Muscle of leg (tissue), 11 donors: ENCODE data around the gene SKAP1. TPM values are rescaled to one million over a fixed set of nuclear protein-coding genes. Genes with fewer than 3 reads are reported as not detected.
"Not testable (repeated sequence)": the region's sequence is repeated elsewhere in the genome, so short reads cannot be mapped to it uniquely, and the experiment has no call there.

Experiments used
- DNase-seq: peaks from one replicate; pipeline ENCODE4 v3.0.0; 2013
- H3K27ac ChIP-seq: one replicate; pipeline ENCODE4 v1.5.1; 2013; ENCODE audit warnings: mild to moderate bottlenecking, low read length, control low read depth
- H3K27me3 ChIP-seq: one replicate; pipeline ENCODE4 v1.6.1; 2013; ENCODE audit warnings: low read length; ENCODE audit not compliant: control insufficient read depth, insufficient read depth
- H3K36me3 ChIP-seq: one replicate; pipeline ENCODE4 v1.6.1; 2013; ENCODE audit warnings: low read length; ENCODE audit not compliant: control insufficient read depth, insufficient read depth
- H3K4me1 ChIP-seq: one replicate; pipeline ENCODE4 v1.6.1; 2013; ENCODE audit warnings: low read length; ENCODE audit not compliant: control insufficient read depth, insufficient read depth
- H3K4me3 ChIP-seq: one replicate; pipeline ENCODE4 v1.5.1; 2013; ENCODE audit warnings: low read length, control low read depth
- H3K9me3 ChIP-seq: replicated peaks from 2 replicates; pipeline ENCODE4 v1.6.1; 2013; ENCODE audit warnings: low read depth, low read length; ENCODE audit not compliant: control insufficient read depth
- WGBS: methylation state at CpG from one replicate; pipeline ENCODE4 v1.1.5; 2013; ENCODE audit warnings: missing lambda C conversion rate; ENCODE audit not compliant: insufficient coverage; 5-methylcytosine and 5-hydroxymethylcytosine counted together
- polyA plus RNA-seq, 8 donors: library from polyadenylated mRNA; unstranded; fragments of 120-200 nt; gene quantifications; one replicate each; pipeline versions ENCODE4 v1.2.1 to v1.2.3, GENCODE V29; 2013; ENCODE audit warnings: inconsistent platforms in 1 of 8, low replicate concordance in 1 of 8; ENCODE audit not compliant: insufficient read length in 8 of 8, insufficient read depth in 1 of 8
- total RNA-seq: library from RNA; stranded (reverse); fragments of 120-200 nt; gene quantifications from one replicate; pipeline ENCODE4 v1.2.4, GENCODE V29; 2013

The SKAP1 gene
- total and polyA plus RNA-seq, 9 donors: 0.22 to 0.52 (median 0.37) TPM; not detected in 1

DNA sequence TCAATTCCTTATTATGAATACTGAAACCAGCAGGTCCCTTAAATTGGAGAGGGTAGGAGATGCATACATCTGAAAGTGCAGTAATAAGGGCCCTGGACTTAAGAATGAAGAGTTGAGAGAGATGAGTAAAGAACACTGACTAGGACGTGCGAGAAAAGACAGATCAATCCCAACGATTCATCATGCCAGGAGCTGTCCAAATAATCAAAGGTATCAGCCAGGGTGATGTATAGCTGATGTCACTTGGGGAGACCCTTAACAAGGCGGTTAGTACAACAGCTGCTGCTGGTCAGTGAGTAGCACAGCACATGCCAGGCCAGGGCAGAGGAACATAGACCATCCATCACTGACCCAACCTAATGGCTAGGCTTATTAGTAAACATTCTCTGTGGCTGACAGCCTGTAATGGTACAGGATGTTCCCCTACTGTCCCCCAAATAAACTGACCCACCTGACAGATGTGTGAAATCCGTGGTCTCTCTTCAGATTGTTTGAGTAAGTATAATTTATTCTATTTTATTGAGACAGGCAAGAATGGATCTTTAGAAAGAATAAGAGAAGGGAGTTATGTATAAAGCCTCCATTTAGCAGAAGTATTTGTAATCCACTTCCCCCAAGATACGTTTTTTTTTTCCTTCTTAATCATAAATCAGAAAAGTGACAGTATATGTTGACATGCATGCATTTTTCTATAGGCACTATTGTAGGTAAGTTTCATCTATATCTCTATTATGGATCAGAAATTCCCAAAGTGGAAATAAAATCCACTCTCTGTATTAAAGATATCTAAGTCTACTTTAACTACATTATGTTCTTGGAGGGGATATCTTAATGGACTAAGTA lies 204.1 kb downstream of the SKAP1 start:
- H3K4me3 ChIP-seq: no peak overlapping the region
- WGBS: no CpG with 5 or more reads among the region's 6 CpGs
- H3K36me3 ChIP-seq: no peaks in the 10 kb centered on the region
- H3K4me1 ChIP-seq: no peaks in the 10 kb centered on the region
- H3K27ac ChIP-seq: no peak overlapping the region
- DNase-seq: no peak
- H3K9me3 ChIP-seq: no peaks in the 10 kb centered on the region
- peaks cover 6% of the 10 kb centered on the region for H3K27me3 ChIP-seq

DNA sequence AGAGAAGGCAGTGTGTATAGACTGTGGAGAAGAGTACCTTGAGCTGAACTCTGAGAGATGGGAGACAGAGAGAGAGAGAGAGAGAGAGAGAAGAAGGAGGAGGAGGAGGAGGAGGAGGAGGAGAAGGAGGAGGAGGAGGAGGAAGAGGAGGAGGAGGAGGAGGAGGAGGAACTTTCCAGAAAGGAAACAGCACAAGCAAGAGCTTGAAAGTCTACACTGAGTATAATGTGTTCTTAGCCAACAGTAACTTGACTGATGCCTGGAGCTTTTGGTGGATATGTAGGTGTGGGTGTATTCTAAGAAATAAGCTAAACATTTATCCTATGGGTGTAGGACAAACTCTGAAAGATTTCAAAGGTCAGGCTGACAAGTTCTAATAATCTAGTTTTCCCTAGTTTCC lies 206.1 kb downstream of the SKAP1 start:
- H3K9me3 ChIP-seq: no peaks in the 10 kb centered on the region
- H3K27me3 ChIP-seq: peaks cover 6% of the 10 kb centered on the region
- no peaks in the 10 kb centered on the region for H3K4me1 ChIP-seq
- no peaks in the 10 kb centered on the region for H3K36me3 ChIP-seq
- DNase-seq: no peak
- H3K27ac ChIP-seq: no peak overlapping the region
- no peak overlapping the region for H3K4me3 ChIP-seq

DNA sequence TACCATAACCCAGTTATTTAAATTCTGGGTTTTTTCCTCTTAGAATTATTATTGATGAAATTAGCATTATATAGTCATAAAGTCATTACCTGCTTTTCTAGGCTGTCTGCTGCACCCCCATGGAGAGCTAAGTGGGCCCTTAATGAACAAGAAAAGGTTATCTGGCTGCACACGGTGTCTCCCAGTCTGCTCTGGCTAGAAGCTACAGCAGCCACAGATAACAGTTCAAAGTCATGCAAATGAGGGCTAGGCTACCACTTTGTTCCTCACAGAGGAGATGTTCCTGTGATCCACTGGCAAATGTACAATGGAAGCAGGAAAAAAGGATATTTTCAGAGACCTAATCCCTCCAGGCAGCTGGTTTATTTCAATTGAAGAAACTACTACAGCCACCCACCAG lies 210.4 kb downstream of the SKAP1 start:
- H3K9me3 ChIP-seq: no peaks in the 10 kb centered on the region
- no peak overlapping the region for H3K27ac ChIP-seq
- no peaks in the 10 kb centered on the region for H3K27me3 ChIP-seq
- no peaks in the 10 kb centered on the region for H3K4me1 ChIP-seq
- no peaks in the 10 kb centered on the region for H3K36me3 ChIP-seq
- no peak for DNase-seq
- WGBS: 25% methylated on average over 1 of the region's 1 CpG
- H3K4me3 ChIP-seq: no peak overlapping the region

- Histone ChIP-seq H3K4me1 (no peaks in the 10 kb centered on the region), H3K27ac (no peak overlapping the region), H3K9me3 (no peaks in the 10 kb centered on the region), H3K36me3 (no peaks in the 10 kb centered on the region), H3K27me3 (no peaks in the 10 kb centered on the region), H3K4me3 (no peak overlapping the region)
- no CpG with 5 or more reads among the region's 1 CpG for WGBS
- peak; percentile 17 for DNase-seq
Observed at GRCh38 chr17:48215583-48216139, 214.4 kb downstream of the SKAP1 start.

- H3K9me3 ChIP-seq: no peaks in the 10 kb centered on the region
- H3K27me3 ChIP-seq: no peaks in the 10 kb centered on the region
- H3K36me3 ChIP-seq: no peaks in the 10 kb centered on the region
- DNase-seq: no peak
- no peak overlapping the region for H3K27ac ChIP-seq
- WGBS: no CpG with 5 or more reads among the region's 2 CpGs
- H3K4me3 ChIP-seq: no peak overlapping the region
- H3K4me1 ChIP-seq: no peaks in the 10 kb centered on the region
Observed at GRCh38 chr17:48213797-48214196, 216.2 kb downstream of the SKAP1 start.

- Histone ChIP-seq H3K27me3 (peaks cover 2% of the 10 kb centered on the region), H3K4me3 (no peak overlapping the region), H3K36me3 (no peaks in the 10 kb centered on the region), H3K4me1 (no peaks in the 10 kb centered on the region), H3K27ac (no peak overlapping the region), H3K9me3 (no peaks in the 10 kb centered on the region)
- no peak for DNase-seq
- WGBS: no CpG with 5 or more reads among the region's 4 CpGs
Observed at GRCh38 chr17:48211787-48212186, 218.2 kb downstream of the SKAP1 start.

- H3K36me3 ChIP-seq: no peaks in the 10 kb centered on the region
- H3K27ac ChIP-seq: no peak overlapping the region
- H3K4me1 ChIP-seq: no peaks in the 10 kb centered on the region
- no peaks in the 10 kb centered on the region for H3K9me3 ChIP-seq
- peaks cover 2% of the 10 kb centered on the region for H3K27me3 ChIP-seq
- no peak for DNase-seq
- H3K4me3 ChIP-seq: no peak overlapping the region
Observed at GRCh38 chr17:48211011-48211410, 219.0 kb downstream of the SKAP1 start.

DNA sequence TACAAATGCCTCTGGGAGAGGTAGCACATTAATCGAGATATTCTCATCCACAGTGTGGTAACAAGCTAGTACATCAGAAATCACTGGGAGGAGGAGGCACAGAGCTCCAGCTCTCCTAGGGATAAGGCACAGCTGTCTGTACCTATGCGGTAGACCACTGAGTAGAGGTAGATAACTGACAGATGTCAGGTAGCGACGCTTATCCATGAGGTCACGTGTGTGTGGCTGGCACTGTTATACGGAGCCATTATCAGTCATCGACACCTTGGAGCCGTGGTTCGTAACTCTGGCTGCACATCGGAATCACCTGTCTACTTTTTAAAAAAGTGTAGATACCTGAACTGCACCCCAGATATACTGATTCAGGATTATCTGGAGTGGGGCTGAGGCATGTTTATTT lies 220.0 kb downstream of the SKAP1 start:
- WGBS: 82% methylated on average over 7 of the region's 10 CpGs
- H3K4me3 ChIP-seq: no peak overlapping the region

DNA sequence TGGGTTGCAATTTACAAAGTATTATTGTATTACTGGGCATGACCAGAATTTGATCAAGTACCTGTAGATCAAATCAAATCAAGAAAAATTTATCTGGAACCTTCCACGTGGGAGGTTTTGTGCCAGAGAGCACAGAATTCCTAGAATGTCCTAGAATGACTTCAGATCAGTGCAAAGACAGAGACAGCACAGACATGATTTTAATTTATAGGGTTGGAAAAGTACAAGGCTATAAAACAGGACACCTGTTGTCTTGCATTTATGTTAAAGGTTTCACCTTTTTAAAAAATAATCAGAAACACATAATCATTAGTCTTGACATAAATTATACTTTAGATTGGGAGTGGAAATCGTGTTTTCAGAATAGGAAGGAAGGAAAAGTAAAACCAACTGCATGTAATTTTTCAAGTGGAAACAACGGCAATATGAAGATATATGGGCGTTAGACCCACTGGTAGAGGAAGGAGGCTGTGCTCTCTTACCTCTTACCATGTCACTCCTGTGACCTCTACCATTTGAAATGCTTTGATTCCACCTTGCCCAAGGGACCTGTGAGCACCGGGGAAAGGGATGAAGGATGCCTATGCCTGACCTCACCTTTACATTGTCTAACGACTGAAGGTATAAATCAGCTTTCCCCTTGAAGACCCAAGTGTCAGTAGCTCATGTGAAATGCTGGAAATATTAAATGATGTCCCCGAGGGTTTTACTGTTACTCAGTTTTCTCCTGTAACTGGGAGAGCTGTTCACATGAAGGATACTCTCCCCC lies 222.1 kb downstream of the SKAP1 start:
- WGBS: 17% methylated on average over 2 of the region's 7 CpGs
- Histone ChIP-seq H3K27ac (no peak overlapping the region), H3K4me3 (no peak overlapping the region), H3K9me3 (no peaks in the 10 kb centered on the region), H3K4me1 (no peaks in the 10 kb centered on the region), H3K27me3 (peaks cover 4% of the 10 kb centered on the region), H3K36me3 (no peaks in the 10 kb centered on the region)
- DNase-seq: no peak

More for the DNA sequence above, 220.0 kb downstream of the SKAP1 start:
- no peak for DNase-seq
- Histone ChIP-seq H3K4me1 (no peaks in the 10 kb centered on the region), H3K27ac (no peak overlapping the region), H3K36me3 (no peaks in the 10 kb centered on the region), H3K27me3 (peaks cover 4% of the 10 kb centered on the region), H3K9me3 (no peaks in the 10 kb centered on the region)

DNA sequence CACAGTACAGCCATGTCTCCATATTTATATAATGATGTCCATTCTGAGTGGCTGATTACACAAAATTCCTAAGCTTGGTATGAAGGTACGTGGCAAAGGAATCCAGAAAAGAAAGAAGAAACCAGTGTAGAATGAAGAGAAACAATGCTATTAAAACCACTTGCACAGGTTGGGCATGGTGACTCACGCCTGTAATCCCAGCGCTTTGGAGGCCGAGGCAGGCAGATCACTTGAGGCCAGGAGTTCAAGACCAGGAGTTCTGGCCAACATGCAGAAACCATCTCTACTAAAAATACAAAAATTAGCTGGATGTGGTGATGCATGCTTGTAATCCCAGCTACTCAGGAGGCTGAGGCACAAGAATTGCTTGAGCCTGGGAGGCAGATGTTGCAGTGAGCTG lies 223.0 kb downstream of the SKAP1 start:
- H3K4me3 ChIP-seq, H3K9me3 ChIP-seq, DNase-seq, H3K27me3 ChIP-seq, H3K36me3 ChIP-seq, H3K27ac ChIP-seq, H3K4me1 ChIP-seq: not testable (repeated sequence)
- 67% methylated on average over 1 of the region's 4 CpGs for WGBS
